Effector CD8-positive, alpha-beta T cell (primary cell): ENCODE measurements around the gene GOLGA8T.
"Not testable (repeated sequence)": the region's sequence is repeated elsewhere in the genome, so short reads cannot be mapped to it uniquely, and the experiment has no call there.

ENCODE experiments used
- DNase-seq: peaks from one replicate; lab custom pipeline; 2025; lab: John Stamatoyannopoulos, UW
- total RNA-seq, 4 experiments: gene quantifications; one replicate each; lab custom pipeline; 2026; lab: John Stamatoyannopoulos, UW

Gene GOLGA8T, protein sequence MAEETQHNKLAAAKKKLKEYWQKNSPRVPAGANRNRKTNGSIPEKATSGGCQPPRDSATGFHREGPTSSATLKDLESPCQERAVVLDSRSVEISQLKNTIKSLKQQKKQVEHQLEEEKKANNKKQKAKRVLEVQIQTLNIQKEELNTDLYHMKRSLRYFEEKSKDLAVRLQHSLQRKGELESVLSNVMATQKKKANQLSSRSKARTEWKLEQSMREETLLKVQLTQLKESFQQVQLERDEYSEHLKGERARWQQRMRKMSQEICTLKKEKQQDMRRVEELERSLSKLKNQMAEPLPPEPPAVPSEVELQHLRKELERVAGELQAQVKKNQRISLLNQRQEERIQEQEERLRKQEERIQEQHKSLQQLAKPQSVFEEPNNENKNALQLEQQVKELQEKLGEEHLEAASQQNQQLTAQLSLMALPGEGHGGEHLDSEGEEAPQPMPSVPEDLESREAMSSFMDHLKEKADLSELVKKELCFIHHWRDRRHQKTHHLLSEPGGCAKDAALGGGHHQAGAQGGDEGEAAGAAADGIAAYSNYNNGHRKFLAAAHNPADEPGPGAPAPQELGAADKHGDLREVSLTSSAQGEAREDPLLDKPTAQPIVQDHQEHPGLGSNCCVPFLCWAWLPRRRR
- 0 to 0.19 (median 0.13) reads per million in 4 experiments for total RNA-seq

DNA sequence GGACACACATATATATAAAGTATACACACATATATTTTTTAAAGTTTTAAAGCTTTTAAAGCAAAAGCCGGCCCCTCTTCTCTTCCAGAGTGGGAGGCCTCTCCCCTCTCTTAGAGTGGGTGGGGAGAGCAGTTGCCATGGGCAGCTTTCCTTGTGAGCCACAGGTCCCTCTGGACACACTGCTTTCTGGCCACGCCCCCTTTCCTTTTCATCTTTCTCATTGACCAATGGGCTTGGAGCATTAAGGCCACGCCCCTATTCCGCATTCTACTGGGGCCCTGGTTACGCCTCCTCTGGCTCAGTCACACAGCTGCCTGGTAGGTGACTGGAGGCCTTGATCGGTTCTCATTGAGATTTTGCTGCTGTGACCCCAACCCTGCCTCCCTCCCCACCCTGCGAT lies at the start of gene GOLGA8T:
Gene GOLGA8T, plus strand, starts transcription at position 301 of the 400 bp plus-strand sequence. Its CDS starts 98 bp downstream, at position 399.
- not testable (repeated sequence) for DNase-seq

- not testable (repeated sequence) for DNase-seq
Measured at GRCh38 chr15:30097827-30098226, 37.0 kb upstream of the GOLGA8T start.

DNA sequence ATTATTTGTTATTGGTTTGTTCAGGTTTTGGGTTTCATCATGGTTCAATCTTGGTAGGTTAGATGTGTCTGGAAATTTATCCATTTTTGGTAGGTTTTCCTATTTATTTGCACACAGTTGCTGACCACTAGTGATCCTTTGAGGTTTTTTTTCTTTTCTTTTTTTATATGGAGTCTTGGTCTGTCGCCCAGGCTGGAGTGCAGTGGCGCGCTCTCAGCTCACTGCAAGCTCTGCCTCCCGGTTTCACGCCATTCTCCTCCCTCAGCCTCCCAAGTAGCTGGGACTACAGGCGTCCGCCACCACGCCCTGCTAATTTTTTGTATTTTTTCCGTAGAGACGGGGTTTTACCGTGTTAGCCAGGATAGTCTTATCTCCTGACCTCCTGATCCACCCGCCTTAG lies 32.0 kb upstream of the GOLGA8T start:
- not testable (repeated sequence) for DNase-seq

DNA sequence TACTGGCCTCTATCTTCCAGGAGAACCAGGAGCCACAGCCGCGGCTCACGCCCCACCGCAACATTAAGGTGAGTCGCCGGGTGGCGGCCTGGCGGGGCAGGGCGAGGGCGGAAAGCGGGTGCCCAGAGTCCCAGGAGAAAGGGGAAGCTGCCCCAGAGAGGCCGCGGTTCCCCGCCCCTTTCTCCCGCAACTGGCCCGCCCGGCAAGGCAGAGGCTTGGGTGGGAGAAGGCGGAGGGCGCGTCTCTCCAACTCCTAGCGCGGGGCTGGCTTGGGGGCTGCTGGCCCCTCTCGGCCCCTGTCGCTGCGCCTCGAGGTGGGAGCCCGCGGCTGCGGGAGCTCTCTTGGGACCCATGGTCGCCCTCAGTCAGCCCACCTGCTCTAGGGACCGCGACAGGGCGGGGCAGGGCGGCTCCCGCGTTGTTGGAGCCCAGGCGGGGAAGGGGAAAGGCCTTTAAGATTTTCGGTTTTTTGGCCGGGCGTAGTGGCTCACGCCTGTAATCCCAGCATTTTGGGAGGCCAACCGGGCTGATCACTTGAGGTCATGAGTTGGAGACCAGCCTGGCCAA lies 30.8 kb upstream of the GOLGA8T start:
- not testable (repeated sequence) for DNase-seq

DNA sequence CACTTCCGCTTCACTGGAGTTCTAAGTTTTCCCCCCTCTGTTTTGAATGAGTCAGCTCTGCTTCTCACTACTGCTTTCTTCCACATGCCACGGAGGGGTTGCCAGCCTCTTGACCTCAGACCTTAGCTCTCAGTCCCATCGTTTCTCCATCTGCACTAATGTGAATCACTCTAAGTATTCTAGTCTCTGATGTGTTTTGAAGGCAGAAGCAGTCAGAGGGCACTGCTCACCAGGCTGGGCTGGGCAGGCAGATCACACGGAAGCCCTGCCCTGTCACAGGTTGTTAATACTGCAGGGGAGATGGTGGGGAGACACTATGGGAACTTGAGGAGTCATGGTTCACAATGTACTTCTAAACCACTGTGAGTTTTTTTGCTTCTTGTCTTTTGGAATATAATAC lies 24.3 kb upstream of the GOLGA8T start:
- not testable (repeated sequence) for DNase-seq

DNA sequence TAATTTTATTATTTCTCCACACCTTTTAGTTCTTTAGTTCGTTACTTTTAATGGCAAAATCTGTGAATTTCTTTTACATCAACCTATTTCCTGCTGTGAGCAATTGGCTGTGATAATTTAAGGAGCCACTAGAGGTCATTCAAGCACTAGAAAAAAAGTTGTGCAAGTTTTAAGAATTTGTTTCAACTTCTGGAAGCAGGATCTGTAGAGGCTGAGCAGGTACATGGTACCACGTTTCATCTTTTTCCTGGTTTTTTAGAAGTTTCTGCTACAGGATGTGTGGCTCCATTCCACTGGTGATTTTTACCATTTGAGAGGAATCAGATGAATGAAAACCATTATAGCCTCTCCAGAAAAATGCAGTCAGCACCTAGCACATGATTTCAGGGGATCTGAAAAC lies 4.8 kb upstream of the GOLGA8T start:
- DNase-seq: not testable (repeated sequence)

DNA sequence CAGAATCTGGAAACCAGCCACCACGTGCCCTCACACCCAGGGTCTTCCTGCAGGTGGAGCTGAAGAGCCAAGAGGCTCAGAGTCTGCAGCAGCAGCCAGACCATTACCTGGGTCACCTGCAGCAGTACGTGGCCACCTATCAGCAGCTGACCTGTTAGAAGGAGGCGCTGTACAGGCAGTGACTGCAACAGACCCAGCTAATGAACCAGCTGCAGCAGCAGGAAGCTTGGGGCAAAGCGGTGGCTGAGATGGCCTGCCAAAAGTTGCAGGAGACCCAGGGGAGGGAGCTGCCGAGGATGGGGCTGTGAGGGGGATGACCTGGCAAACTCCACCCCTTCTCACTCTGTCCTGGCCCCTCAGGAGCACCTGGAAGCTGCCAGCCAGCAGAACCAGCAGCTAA lies 8.4 kb downstream of the GOLGA8T start:
- not testable (repeated sequence) for DNase-seq

DNA sequence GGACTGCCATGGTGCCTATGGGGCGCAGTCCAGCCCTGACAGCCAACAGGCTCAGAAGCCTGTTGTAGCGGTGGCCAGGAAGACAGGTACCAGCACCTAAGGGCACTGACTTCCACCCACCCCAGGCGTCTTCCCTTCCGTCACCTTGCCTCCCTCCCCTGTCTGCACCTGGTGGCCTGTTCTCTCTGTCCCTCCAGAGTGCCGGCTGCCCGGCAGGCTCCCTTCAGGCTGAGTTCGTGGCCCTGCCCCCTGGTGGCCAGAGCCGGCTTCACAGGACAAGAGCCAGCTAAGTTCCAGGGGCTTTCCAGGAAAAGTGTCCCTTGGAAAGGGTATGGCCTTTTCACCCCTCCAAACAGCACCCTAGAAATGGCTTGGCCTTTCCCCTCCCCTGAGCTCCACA lies 15.0 kb downstream of the GOLGA8T start:
- DNase-seq: not testable (repeated sequence)

DNA sequence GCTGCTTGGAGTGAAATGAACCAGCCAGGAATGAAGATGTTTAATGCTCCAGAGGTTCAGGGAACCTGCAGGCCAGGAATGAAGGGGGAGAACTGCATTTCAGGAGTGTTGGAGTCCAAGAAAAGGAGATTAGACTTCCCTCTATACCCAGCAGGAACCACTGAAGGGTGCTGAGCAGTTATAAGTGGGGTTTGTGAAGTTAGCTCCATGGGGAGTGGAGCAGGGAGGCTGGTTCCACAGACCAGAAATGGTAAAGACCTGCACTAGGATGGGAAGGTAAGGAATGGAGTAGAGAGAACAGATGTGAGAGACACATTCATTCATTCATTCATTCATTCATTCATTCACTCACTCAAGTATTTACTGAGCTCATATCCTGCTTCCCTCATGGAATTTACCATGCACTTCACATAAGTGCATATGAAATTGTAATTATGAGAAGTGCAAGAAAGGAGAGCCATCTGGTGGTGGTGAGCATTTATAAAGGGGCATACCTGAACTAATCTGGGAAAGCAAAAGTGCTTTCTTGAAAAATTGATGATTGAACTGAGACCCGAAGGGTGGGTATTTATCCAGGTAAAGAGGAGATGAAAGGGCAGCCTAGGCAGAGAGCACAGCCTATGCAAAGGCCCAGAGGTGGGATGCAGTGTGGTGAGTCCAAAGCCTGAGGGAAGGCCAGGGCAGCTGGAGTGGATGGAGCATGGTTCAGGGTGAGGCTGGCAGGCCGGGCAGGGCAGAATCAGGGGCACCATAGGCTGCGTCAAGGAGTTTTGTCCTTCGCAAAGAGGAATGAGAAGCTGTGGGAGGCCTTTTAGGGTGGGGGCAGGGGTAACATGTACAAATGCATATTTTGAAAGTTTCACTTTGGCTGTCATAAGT lies 27.9 kb downstream of the GOLGA8T start:
- DNase-seq: not testable (repeated sequence)

DNA sequence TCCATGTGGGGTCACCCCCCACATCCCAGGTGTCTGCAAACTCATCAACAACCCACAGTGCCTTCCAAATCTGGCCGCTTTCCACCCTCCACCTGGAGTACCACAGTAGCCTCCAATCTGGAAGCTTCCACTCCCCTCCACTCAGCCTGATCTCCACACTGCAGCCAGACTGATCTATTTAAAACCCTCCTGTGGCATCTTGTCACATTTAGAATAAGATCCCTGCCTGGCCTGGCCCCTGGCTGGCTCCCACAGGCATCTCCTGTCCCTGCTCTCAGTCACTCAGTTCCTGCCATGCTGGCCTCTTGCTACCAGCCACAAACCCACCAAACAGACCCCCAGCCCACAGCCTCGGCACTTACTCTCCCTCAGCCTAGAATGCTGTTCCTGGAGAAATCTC lies 28.9 kb downstream of the GOLGA8T start:
- not testable (repeated sequence) for DNase-seq

DNA sequence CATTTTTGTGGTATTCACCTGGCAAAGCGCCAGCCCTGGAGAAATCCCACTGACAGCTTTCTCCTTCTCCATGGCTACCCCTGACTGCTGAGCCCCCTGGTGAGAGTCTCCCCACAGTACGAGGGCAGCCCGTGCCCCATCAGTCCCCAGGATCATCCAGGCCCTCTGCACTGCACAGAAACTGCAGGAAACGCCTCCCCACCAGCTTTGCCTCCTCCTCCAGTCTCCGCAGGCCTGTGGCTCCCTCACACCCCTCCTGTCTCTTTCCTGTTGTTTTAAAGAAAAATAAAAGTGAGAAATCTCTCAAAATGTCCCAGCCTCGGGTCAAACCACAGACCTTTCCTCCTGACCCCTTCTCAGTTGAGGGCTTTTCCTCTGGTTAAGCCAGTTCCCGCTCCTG lies 29.4 kb downstream of the GOLGA8T start:
- not testable (repeated sequence) for DNase-seq

- DNase-seq: not testable (repeated sequence)
Measured at GRCh38 chr15:30167403-30167802, 32.6 kb downstream of the GOLGA8T start.

DNA sequence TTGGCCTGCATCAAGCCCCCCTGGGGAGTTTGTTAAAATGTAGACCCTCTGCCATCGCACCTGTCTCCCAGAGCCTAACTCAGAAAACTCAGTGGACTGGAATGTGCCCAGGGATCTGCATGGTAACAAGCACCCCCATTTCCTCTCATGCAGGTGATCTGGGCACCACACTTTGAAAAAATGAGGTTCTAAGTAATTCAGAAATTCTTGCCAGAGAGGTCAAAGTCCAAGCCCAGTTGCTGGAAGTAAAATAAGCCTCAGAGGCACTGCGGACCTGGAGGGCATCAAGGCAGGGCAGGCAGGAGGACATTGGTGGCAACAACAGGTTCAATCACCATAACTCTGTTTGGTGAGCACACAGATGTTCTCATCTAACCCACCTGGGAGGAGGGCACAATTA lies 33.0 kb downstream of the GOLGA8T start:
- not testable (repeated sequence) for DNase-seq

GRCh38 chr15:30171452-30171851 lies 36.6 kb downstream of the GOLGA8T start:
- not testable (repeated sequence) for DNase-seq

- DNase-seq: not testable (repeated sequence)
Measured at GRCh38 chr15:30173041-30173608, 38.3 kb downstream of the GOLGA8T start.

- not testable (repeated sequence) for DNase-seq
Measured at GRCh38 chr15:30175291-30175690, 40.4 kb downstream of the GOLGA8T start.

- not testable (repeated sequence) for DNase-seq
Measured at GRCh38 chr15:30176613-30177012, 41.8 kb downstream of the GOLGA8T start.

GRCh38 chr15:30179814-30180213 lies 45.0 kb downstream of the GOLGA8T start:
- not testable (repeated sequence) for DNase-seq

GRCh38 chr15:30185495-30185894 lies 50.6 kb downstream of the GOLGA8T start:
- DNase-seq: not testable (repeated sequence)

DNA sequence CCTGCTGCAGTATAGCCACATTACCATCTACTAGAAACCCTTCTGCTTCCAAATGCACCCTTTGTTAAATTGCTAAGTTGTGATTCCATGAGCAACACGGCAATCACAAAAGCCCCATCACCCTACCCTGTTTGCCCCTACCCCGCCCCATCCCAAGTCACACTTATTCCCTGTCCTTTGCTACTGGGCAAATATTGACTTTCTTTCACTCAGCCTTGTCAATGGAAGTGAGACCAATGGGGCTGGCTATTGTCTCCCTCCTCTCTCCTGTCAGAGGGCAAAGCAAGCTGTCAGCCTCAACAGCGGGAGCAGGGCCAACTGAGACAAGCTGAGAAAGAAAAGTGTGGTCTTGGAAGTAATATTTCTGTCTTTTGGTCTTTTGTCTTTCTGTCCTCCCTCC lies 52.6 kb downstream of the GOLGA8T start:
- DNase-seq: not testable (repeated sequence)

- DNase-seq: not testable (repeated sequence)
Measured at GRCh38 chr15:30189754-30190153, 54.9 kb downstream of the GOLGA8T start.
